NT2/D1 (cell line): ENCODE data around the gene LRRC8B.

Experiments used
- SUZ12 ChIP-seq: IDR thresholded peaks from 2 replicates; pipeline ENCODE4 v1.6.1; 2011; ENCODE audit not compliant: insufficient read length, insufficient read depth; ENCODE audit errors: extremely low read depth
- YY1 ChIP-seq: IDR thresholded peaks from 2 replicates; pipeline ENCODE4 v1.6.1; 2011; ENCODE audit not compliant: insufficient read length, insufficient read depth
- ZNF274 ChIP-seq: IDR thresholded peaks from 2 replicates; pipeline ENCODE4 v1.6.1; 2011; ENCODE audit warnings: mild to moderate bottlenecking, low read depth, low read length

DNA sequence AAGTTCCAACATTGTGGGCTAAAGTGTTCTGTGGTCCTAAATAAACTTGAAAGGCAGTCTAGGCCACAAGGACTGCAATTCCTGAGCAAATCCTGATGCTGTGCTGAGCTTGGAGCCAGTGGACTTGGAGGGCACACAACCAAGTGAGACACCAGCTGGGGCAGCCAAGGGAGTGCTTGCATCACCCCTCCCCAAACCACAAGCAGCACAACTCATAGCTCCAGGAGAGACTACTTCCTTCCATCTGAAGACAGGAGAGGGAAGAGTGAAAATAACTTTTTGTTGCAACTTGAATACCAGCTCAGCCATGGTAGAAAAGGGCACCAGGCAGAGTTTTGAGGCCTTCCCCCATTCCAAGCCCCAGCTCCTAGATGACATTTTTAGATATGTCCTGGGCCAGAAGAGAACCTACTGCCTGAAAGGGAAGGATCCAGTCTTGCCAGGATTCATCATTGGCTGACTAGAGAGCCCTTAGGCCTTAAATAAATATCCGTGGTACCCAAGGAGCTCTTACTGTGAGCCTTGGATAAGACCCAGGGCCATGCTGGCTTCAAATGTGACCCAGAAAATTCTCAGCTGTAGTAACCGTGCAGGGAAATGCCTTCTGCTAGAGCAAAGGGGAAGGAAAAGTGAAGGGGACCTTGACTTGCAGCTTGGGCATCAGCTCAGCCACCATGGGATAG lies 35.4 kb upstream of the LRRC8B start:
- TF ChIP-seq YY1 (no peak), ZNF274 (no peak), SUZ12 (no peak)
